ENCODE measurements around the gene KCNQ5.
"Not testable (repeated sequence)": the region's sequence is repeated elsewhere in the genome, so short reads cannot be mapped to it uniquely, and the experiment has no call there.

KCNQ5 gene

DNA sequence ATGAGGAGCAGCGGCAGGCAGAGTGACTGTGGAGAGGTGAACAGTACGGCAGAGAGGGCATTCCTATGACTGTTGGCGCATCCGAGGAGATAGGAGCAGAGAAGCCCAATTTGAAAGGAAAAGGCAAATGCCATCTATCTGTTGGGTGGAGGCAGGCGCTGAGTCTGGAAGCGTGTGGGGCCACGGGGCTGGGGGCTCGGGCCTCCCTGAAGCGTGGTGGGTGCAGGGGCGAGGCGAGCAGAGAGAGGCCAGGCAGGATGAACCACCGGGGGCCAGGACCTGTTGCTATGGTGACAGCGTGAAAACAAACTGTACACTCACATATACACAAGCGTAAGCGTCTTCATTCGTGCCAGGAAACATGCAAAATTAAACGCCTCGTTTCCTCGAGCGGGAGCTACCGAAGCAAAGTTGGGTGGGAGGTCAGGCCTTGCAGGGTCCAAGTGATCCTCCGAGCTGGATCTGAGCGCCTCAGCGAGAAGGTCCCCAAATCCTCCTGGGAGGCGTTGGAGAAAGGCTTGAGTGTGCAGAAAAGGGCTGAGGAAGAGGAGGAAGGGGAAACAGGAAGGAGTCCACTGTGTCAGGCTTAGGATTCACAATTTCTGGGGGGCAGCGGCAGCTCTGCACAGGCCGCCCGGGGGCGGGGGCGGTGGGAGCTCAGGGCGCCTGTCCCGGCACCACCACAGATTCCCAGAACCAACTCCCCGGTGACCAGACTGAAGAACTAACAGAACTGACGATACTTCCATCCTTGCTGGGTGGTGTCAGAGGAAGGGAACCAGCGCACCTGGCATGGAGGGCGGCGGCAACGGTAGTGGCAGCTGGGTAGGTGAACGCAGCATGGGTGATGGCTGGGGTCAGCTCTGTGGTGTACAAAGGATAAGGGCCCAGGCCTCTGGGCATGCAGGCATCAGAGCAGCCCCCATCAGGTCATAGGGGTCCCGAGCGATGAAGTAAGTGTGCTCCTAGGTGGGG is 535.2 kb downstream of the KCNQ5 start:
- DNase-seq (ENCODE audit: extremely low read depth in 1 of 2, low read depth in 1 of 2) = no peak

DNA sequence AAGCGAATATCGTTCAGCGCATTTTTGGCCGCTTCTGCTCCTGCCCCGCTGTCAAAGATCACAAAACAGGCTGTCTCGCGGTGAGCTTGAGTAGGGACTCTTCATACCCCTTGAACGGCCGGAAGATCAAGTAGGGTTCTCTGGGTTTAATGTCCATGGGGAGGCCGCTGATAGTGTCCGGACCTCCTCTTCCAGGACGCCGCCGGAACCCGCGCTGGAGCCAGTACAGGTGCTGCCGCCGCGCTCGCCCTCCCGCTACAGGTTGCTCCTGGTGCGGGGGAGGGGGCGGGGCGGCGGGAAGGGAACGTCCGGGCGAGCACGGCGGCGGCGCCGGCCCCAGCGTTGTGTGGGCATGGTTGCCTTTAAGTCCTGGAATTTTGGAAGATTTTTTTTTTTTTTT is 536.0 kb downstream of the KCNQ5 start:
- DNase-seq (ENCODE audit: extremely low read depth in 1 of 2, low read depth in 1 of 2) = no peak

- DNase-seq (ENCODE audit: extremely low read depth in 1 of 2, low read depth in 1 of 2) = no peak
Measured at GRCh38 chr6:73169111-73169510, 547.2 kb downstream of the KCNQ5 start.

DNA sequence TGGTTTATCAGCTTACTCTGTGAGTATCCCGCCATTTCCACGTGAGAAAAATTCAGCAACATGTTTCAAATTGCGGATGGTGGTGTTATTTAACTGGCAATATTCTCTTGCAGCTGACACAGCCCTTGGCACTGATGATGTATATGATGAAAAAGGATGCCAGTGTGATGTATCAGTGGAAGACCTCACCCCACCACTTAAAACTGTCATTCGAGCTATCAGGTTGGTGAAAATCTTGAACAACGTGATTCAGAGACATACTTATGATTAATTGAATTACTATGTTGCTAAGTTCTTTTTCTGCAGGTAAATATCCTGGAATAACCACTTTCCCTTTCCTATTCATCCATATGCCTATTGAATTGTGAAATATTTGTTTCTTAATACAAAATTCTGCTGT is 547.8 kb downstream of the KCNQ5 start:
- no peak for DNase-seq (ENCODE audit: extremely low read depth in 1 of 2, low read depth in 1 of 2)

DNA sequence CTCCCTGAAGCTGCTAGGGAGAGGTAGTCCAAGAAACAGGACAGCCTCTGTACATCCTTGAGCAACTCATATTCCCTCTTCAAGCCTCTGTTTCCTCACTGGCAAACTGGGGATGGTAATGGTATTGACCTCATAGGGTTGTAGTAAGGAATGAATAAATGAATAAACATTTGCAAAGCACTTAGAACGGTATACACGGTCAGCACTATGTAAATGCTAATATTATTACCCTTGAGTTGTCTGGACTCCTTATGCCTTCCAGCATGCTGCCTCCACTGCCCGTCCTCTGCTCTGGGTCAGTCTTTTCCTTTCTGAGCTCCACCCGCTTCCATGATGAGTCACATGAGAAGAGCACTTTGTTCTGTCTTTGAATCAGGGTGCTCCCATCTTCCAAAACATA is 552.8 kb downstream of the KCNQ5 start:
- no peak for DNase-seq (ENCODE audit: extremely low read depth in 1 of 2, low read depth in 1 of 2)

DNA sequence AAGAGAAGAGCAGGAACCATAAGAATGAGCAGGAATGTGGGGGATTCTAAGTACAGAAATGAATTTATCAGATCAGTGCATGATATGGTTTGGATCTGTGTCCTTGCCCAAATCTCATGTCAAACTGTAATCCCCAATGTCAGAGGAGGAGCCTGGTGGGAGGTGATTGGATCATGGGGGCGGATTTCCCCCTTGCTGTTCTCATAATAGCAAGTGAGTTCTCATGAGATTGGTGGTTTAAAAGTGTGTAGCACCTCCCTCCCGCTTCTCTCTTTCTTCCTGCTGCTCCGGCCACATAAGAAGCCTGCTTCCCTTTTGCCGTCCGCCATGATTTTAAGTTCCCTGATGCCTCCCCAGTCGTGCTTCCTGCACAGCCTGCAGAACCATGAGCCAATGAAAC is 554.2 kb downstream of the KCNQ5 start:
- DNase-seq (ENCODE audit: extremely low read depth in 1 of 2, low read depth in 1 of 2) = no peak

DNA sequence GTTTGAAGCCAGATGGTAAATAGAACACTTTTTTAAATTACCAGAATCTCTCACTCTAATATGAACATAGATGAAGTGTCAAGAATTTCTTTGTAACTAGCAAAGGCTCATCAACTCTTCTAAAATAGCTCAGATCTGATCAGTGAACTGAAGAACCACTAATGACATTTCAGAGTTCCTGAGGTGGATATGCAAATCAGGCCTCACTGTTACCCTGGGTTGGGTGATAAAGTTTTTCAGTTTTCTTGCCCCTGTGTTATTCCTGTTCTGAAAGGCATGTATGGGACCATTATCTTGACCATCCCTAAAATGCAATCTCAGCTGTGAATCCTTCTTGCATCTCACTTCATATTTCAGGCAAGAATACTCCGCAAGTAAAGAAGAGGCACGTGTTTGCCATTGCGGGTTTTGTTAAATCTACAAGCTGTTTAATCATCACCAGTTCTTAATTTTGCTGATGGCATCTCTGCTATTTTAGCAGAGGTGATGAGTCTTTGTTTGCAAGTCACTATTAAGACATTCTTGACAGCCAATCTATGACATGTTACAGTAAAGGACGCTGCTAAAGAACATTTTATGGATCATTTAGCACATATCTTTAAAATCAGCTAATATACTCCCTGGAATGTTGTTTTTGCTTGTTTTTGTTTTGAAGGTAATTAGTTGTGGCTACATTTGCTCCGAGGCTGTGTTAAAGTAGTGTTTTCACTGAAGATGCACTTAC is 555.5 kb downstream of the KCNQ5 start:
- no peak for DNase-seq (ENCODE audit: extremely low read depth in 1 of 2, low read depth in 1 of 2)

GRCh38 chr6:73180076-73180738 is 558.3 kb downstream of the KCNQ5 start:
- no peak for DNase-seq (ENCODE audit: extremely low read depth in 1 of 2, low read depth in 1 of 2)

- DNase-seq (ENCODE audit: extremely low read depth in 1 of 2, low read depth in 1 of 2) = no peak
Measured at GRCh38 chr6:73180763-73181619, 559.1 kb downstream of the KCNQ5 start.

DNA sequence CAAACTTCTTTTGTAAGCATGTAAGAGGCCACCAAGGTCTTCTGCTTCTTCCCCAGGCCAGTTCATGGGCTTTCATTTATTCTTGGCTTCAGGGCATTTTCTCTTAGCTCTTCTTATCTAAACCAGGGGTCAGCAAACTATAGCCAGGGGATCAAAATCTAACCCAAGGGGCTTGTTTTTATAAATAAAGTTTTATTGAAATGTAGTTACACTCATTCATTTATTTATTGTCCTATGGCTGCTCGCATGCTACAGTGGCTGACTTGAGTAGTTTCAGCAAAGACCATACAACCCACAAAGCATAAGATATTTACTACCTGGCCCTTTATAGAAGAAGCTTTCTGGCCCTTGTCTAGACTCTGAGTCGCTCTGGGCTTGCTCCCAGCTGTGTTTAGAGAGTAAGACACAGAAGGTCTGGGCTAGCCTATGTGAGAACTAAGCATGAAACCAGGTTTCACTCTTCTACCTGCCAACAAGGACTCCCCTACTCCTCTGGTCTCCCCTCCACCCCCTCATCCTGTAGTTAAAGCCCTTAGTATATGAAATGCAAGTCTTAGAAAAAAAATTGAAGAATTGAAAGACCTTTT is 560.2 kb downstream of the KCNQ5 start:
- DNase-seq (ENCODE audit: extremely low read depth in 1 of 2, low read depth in 1 of 2) = no peak

DNA sequence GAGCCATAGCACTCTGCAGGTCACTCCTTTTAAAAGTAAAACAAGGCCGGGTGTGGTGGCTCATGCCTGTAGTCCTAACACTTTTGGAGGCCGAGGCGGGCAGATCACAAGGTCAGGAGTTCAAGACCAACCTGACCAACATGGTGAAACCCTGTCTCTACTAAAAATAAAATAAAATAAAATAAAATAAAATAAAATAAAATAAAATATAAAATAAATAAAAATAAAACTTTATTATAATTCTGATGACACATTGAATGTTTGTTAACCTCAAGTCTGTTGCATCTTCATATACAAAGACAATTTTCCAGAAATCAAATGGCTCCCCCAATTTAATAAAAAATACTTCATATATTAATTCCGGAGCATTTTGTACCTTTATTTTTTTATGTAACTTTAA is 571.4 kb downstream of the KCNQ5 start:
- DNase-seq (ENCODE audit: extremely low read depth in 1 of 2, low read depth in 1 of 2) = not testable (repeated sequence)

DNA sequence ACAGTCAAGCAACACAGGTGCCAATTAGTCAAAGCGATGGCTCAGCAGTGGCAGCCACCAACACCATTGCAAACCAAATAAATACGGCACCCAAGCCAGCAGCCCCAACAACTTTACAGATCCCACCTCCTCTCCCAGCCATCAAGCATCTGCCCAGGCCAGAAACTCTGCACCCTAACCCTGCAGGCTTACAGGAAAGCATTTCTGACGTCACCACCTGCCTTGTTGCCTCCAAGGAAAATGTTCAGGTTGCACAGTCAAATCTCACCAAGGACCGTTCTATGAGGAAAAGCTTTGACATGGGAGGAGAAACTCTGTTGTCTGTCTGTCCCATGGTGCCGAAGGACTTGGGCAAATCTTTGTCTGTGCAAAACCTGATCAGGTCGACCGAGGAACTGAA is 572.9 kb downstream of the KCNQ5 start:
- DNase-seq (ENCODE audit: extremely low read depth in 1 of 2, low read depth in 1 of 2) = no peak

GRCh38 chr6:73200247-73200646 is 578.4 kb downstream of the KCNQ5 start:
- no peak for DNase-seq (ENCODE audit: extremely low read depth in 1 of 2, low read depth in 1 of 2)

GRCh38 chr6:73200735-73201134 is 578.9 kb downstream of the KCNQ5 start:
- no peak for DNase-seq (ENCODE audit: extremely low read depth in 1 of 2, low read depth in 1 of 2)

DNA sequence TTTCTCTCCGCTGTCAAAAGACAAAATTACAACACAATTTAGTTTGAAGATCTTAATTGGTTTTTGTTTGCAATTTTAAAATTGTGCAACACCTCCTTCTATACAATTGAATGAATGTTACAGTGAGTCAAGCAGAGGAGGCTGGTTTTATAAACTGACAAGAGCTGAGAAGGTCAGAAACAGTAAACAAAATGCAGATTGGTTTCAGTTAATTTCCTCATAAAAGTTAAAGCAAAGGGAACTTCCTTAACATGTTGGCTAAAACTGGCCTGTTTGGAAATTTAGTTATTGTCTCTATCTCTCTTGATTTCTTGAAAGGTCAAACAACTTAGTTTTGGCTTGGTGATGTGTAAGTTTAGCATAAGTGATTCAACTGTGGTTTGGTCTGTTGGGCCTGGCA is 581.2 kb downstream of the KCNQ5 start:
- no peak for DNase-seq (ENCODE audit: extremely low read depth in 1 of 2, low read depth in 1 of 2)

DNA sequence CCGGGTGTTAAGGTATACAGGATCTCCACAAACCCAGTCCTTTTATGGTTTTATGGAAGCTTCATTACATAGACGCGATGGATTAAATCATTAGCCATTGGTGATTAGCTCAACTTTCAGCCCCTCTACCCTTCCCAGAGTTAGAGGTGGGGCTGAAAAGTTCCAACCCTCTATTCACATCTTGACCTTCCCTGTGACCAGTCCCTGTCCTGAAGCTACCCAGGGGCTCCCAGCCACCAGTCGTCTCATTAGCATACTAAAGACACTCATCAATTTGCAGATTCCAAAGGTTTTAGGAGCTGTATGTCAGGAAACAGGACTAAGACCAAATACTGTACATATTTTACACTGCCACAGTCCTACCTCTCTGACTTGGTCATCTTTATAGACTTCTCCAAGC is 582.4 kb downstream of the KCNQ5 start:
- no peak for DNase-seq (ENCODE audit: extremely low read depth in 1 of 2, low read depth in 1 of 2)

DNA sequence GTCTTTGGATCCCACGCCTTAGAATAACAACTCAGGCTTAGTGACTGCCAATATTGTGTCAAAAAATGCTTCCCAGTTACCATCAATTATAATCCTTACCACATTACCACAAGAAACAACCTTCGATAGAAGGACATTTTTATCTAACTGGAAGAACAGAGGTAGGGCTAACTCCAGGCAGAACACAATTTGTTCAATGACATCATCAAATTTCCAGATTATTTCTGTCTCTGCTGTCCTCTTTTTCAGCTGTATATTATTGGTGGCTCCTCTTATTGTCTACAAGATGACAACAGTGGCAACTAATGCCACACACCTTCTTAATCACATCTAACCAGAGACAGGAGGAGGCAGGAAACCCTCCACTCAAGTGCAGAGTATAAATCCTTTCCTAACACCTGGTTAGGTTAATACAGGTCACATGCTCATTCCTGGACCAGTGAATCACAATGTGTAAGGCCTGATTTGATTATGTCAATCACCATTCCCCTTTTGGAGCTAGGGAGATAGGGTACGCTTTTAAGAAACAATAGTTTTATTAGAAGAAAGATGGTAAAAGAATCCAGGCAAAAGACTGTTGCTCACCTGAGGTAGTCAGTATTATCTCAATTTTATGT is 585.5 kb downstream of the KCNQ5 start:
- no peak for DNase-seq (ENCODE audit: extremely low read depth in 1 of 2, low read depth in 1 of 2)

GRCh38 chr6:73209117-73209516 is 587.3 kb downstream of the KCNQ5 start:
- no peak for DNase-seq (ENCODE audit: extremely low read depth in 1 of 2, low read depth in 1 of 2)

DNA sequence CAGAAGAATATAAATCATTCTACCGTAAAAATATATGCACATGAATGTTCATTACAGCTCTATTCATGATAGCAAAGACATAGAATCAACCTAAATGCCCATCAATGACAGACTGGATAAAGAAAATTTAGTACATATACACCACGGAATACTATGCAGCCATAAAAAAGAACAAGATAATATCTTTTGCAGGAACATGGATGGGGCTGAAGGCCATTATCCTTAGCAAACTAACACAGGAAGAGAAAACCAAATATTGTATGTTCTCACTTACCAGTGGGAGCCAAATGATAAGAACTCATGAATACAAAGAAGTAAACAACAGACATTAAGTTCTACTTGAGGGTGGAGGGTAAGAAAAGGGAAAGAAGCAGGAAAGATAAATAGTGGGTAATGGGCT is 595.0 kb downstream of the KCNQ5 start:
- DNase-seq (ENCODE audit: extremely low read depth in 1 of 2, low read depth in 1 of 2) = no peak

- no peak for DNase-seq (ENCODE audit: extremely low read depth in 1 of 2, low read depth in 1 of 2)
Measured at GRCh38 chr6:73225396-73225795, 603.5 kb downstream of the KCNQ5 start, which contains the start of gene KHDC1L. KHDC1L (minus strand) TSS chr6:73225496; CDS start chr6:73225408, 88 bp downstream.
